ENCODE measurements around the gene ERP27.
A peak's percentile ranks its signal among the peaks of the same experiment; 100 is the strongest.

ERP27 gene

GRCh38 chr12:14938301-14938700 is at the start of gene ERP27:
Gene ERP27 (minus strand): TSS chr12:14938537. CDS start chr12:14938508, 29 bp downstream.
- no peak for DNase-seq

GRCh38 chr12:14988035-14988434 is 49.7 kb upstream of the ERP27 start:
- DNase-seq, result no peak

- DNase-seq, result no peak
These were observed 48.1 kb upstream of the ERP27 start for GRCh38 chr12:14986449-14986848.

GRCh38 chr12:14984766-14985285 is 46.5 kb upstream of the ERP27 start:
- DNase-seq, result no peak

GRCh38 chr12:14984036-14984435 is 45.7 kb upstream of the ERP27 start:
- no peak for DNase-seq

- DNase-seq, result no peak
These were observed 44.7 kb upstream of the ERP27 start for GRCh38 chr12:14982991-14983390.

GRCh38 chr12:14982562-14982961 is 44.2 kb upstream of the ERP27 start:
- DNase-seq, result no peak

GRCh38 chr12:14981049-14981448 is 42.7 kb upstream of the ERP27 start:
- DNase-seq, result no peak

- no peak for DNase-seq
These were observed 41.1 kb upstream of the ERP27 start for GRCh38 chr12:14979468-14979867.

GRCh38 chr12:14976658-14977057 is 38.3 kb upstream of the ERP27 start:
- no peak for DNase-seq

- no peak for DNase-seq
These were observed 37.1 kb upstream of the ERP27 start for GRCh38 chr12:14975457-14975856.

GRCh38 chr12:14974633-14975032 is 36.3 kb upstream of the ERP27 start:
- no peak for DNase-seq

GRCh38 chr12:14972816-14973215 is 34.5 kb upstream of the ERP27 start, which contains the start of gene PDE6H:
Gene PDE6H (plus strand): TSS chr12:14973042. CDS start chr12:14978013, 4,971 bp downstream.
- no peak for DNase-seq

GRCh38 chr12:14970473-14970872 is 32.1 kb upstream of the ERP27 start:
- no peak for DNase-seq

GRCh38 chr12:14968478-14968877 is 30.1 kb upstream of the ERP27 start:
- no peak for DNase-seq

- no peak for DNase-seq
These were observed 26.9 kb upstream of the ERP27 start for GRCh38 chr12:14965221-14965620.

- DNase-seq, result no peak
These were observed 26.1 kb upstream of the ERP27 start for GRCh38 chr12:14964406-14964805.

- no peak for DNase-seq
These were observed 25.2 kb upstream of the ERP27 start for GRCh38 chr12:14963520-14963919.

- DNase-seq, result no peak
These were observed 24.5 kb upstream of the ERP27 start for GRCh38 chr12:14962797-14963196.

- DNase-seq, result no peak
These were observed 23.8 kb upstream of the ERP27 start for GRCh38 chr12:14962153-14962539.

- DNase-seq, result peak; percentile 64
These were observed 23.3 kb upstream of the ERP27 start, which contains the start of gene ARHGDIB for GRCh38 chr12:14961466-14962152. Gene ARHGDIB (minus strand): TSS chr12:14961601. CDS start chr12:14950712, 10,889 bp downstream.

- peak; percentile 83 for DNase-seq
These were observed 22.5 kb upstream of the ERP27 start for GRCh38 chr12:14960548-14961465.

- DNase-seq, result no peak
These were observed 21.7 kb upstream of the ERP27 start for GRCh38 chr12:14959916-14960496.
